HepG2 (cell line): ENCODE results near the gene ANO10. TPM values are rescaled to one million over a fixed set of nuclear protein-coding genes. Genes with fewer than 3 reads are reported as not detected.

Experiments used
- ATAC-seq: fragments of 200-7000 bp; cut with Tn5 transposase; 3 replicates; pipeline ENCODE4 v1.9.1; 2020; ENCODE audit warnings: mild to moderate bottlenecking, moderate library complexity
- BruUV-seq: library from RNA; stranded (reverse); fragments of 400-500 nt; replicated peaks from 2 replicates; lab custom pipeline; 2021; lab: Mats Ljungman, UMichigan
- CTCF ChIA-PET: fragments of 300-600 bp; formaldehyde crosslinking; extraction: SDS; loops from one replicate; lab custom pipeline; 2021; ENCODE audit warnings: low total read pairs, inconsistent platforms, low intra/inter-chr PET ratio; lab: Yijun Ruan, JAX
- POLR2A ChIA-PET: fragments of 350-600 bp; sonication (Branson Sonifier 250); formaldehyde crosslinking; loops from one replicate; lab custom pipeline; 2020; ENCODE audit warnings: antibody characterized with exemption, inconsistent platforms; lab: Yijun Ruan, JAX
- DNase-seq: peaks from one replicate; pipeline ENCODE4 v3.0.0-alpha.2; 2015; ENCODE audit warnings: low spot score
- FAIRE-seq: peaks from 3 replicates; lab custom pipeline; 2011; peaks lifted over from hg19 to GRCh38; lab: Jason Lieb, UNC
- H2AFZ ChIP-seq: one replicate; pipeline ENCODE4 v1.6.1; 2011; ENCODE audit warnings: low read length, inconsistent platforms
- H3K27ac ChIP-seq: fragments of 300-600 bp; 3 replicates; pipeline ENCODE4 v1.8.0; 2011; ENCODE audit warnings: mixed run types, mild to moderate bottlenecking, mixed read lengths, low read length, inconsistent platforms; ENCODE audit not compliant: insufficient read depth; ENCODE audit errors: extremely low read length
- H3K27me3 ChIP-seq, 2 experiments: fragments of 200-600 bp in 1 of 2; 2 replicates in 1 of 2; 3 replicates in 1 of 2; pipeline versions ENCODE4 v1.6.0 to v1.8.0; 2011; ENCODE audit warnings: low read length in 2 of 2, mild to moderate bottlenecking in 2 of 2, moderate library complexity in 2 of 2, inconsistent platforms in 1 of 2; ENCODE audit not compliant: insufficient read depth in 2 of 2, control insufficient read depth in 1 of 2
- H3K36me3 ChIP-seq, 2 experiments: fragments of 200-600 bp in 1 of 2; replicated peaks in 1 of 2; 2 replicates in 1 of 2; 3 replicates in 1 of 2; pipeline versions ENCODE4 v1.5.1 to v1.8.0; 2011; ENCODE audit warnings: low read length in 2 of 2, inconsistent platforms in 1 of 2; ENCODE audit not compliant: insufficient read depth in 2 of 2, control insufficient read depth in 1 of 2
- H3K4me1 ChIP-seq: 2 replicates; pipeline ENCODE4 v1.5.1; 2012; ENCODE audit warnings: low read length, inconsistent platforms; ENCODE audit not compliant: insufficient read depth
- H3K4me2 ChIP-seq: 2 replicates; pipeline ENCODE4 v1.6.0; 2011; ENCODE audit warnings: low read depth, low read length, inconsistent platforms
- H3K4me3 ChIP-seq, 3 experiments: fragments of 200-600 bp in 1 of 3; sonication (generic), shearing (Covaris generic) in 1 of 3; replicated peaks in 1 of 3; 2 replicates each; pipeline ENCODE4 v1.5.1; 2011 to 2016; ENCODE audit warnings: low read length in 3 of 3, inconsistent platforms in 2 of 3, low read depth in 2 of 3, mild to moderate bottlenecking in 2 of 3, control low read depth in 1 of 3, mixed read lengths in 1 of 3; ENCODE audit not compliant: insufficient read depth in 1 of 3
- H3K79me2 ChIP-seq: one replicate; pipeline ENCODE4 v1.6.1; 2011; ENCODE audit warnings: low read length, inconsistent platforms; ENCODE audit not compliant: insufficient read depth
- H3K9ac ChIP-seq: 2 replicates; pipeline ENCODE4 v1.6.0; 2011; ENCODE audit warnings: mild to moderate bottlenecking, low read depth, low read length, inconsistent platforms; ENCODE audit not compliant: insufficient read depth
- H3K9me3 ChIP-seq: 2 replicates; pipeline ENCODE4 v1.5.1; 2012; ENCODE audit warnings: mild to moderate bottlenecking, low read length
- H4K20me1 ChIP-seq: 2 replicates; pipeline ENCODE4 v1.6.0; 2011; ENCODE audit warnings: inconsistent platforms, mild to moderate bottlenecking, low read length, moderate library complexity; ENCODE audit not compliant: insufficient read depth
- CHCHD3 ChIP-seq: sonication (generic); formaldehyde crosslinking; IDR thresholded peaks from 2 replicates; pipeline ENCODE4 v1.8.0; 2022; ENCODE audit warnings: mild to moderate bottlenecking, missing genetic modification reagents, moderate library complexity
- KMT2B ChIP-seq: IDR thresholded peaks from 2 replicates; pipeline ENCODE4 v1.6.1; 2016; ENCODE audit warnings: missing genetic modification reagents, missing compliant biosample characterization
- MED1 ChIP-seq: sonication (generic); formaldehyde crosslinking; IDR thresholded peaks from 2 replicates; pipeline ENCODE4 v1.4.0; 2020; ENCODE audit warnings: missing genetic modification reagents
- PHB2 ChIP-seq: fragments of 450-650 bp; IDR thresholded peaks from 2 replicates; pipeline ENCODE4 v1.6.1; 2018; ENCODE audit not compliant: partially characterized antibody
- STAG1 ChIP-seq: sonication (generic); formaldehyde crosslinking; IDR thresholded peaks from 2 replicates; pipeline ENCODE4 v1.4.0; 2020; ENCODE audit warnings: missing genetic modification reagents
- ZBTB42 ChIP-seq: sonication (generic); formaldehyde crosslinking; IDR thresholded peaks from 2 replicates; pipeline ENCODE4 v1.5.0; 2020; ENCODE audit warnings: mild to moderate bottlenecking, missing genetic modification reagents
- ZNF878 ChIP-seq: sonication (generic); formaldehyde crosslinking; IDR thresholded peaks from 2 replicates; pipeline ENCODE4 v1.8.1; 2023; ENCODE audit warnings: mild to moderate bottlenecking, missing genetic modification reagents, moderate library complexity
- WGBS: methylation state at CpG from one replicate; pipeline ENCODE4 v1.1.6; 2017; ENCODE audit warnings: low lambda C conversion rate; 5-methylcytosine and 5-hydroxymethylcytosine counted together
- in situ Hi-C: cut with HindIII; loops from 2 replicates; pipeline ENCODE4 v1.10.0; 2017; ENCODE audit warnings: low pct_unique_long_range_greater_than_20kb; ENCODE audit not compliant: extremely low pct_ligation_motif_present
- intact Hi-C: fragments of 100-400 bp; cut with micrococcal nuclease; formaldehyde crosslinking; loops from one replicate; pipeline ENCODE4 v1.10.0; 2022; ENCODE audit not compliant: unreplicated experiment
- polyA plus RNA-seq, 8 experiments: library from polyadenylated mRNA; depleted of rRNA in 3 of 8; stranded (reverse) in 7 of 8; unstranded in 1 of 8; fragments of >200 nt; fragmentation: Illumina TruSeq in 4 of 8; extraction: Trizol in 4 of 8; gene quantifications; 2 replicates each; pipeline versions ENCODE4 v1.2.1 to v1.2.3, GENCODE V29; 2011 to 2016; ENCODE audit warnings: low read depth in 4 of 8, missing spikeins in 1 of 8, mixed read lengths in 1 of 8; ENCODE audit not compliant: insufficient read depth in 1 of 8
- total RNA-seq, 5 experiments: library from RNA; depleted of rRNA; stranded (reverse); fragments of >200 nt; fragmentation: Illumina TruSeq; extraction: Trizol; gene quantifications; 2 replicates each; pipeline ENCODE4 v1.2.3, GENCODE V29; 2016; ENCODE audit warnings: low read depth in 1 of 5
- TF ChIP-seq, protein P1 (sequence below): IDR thresholded peaks from 2 replicates; pipeline ENCODE4 v1.6.1; 2016
- TF ChIP-seq, protein P2 (sequence below): IDR thresholded peaks from 2 replicates; pipeline ENCODE4 v1.6.1; 2016; ENCODE audit warnings: mild to moderate bottlenecking, missing biosample characterization, missing genetic modification reagents

ANO10 gene
- total and polyA plus RNA-seq, 2 of the 13 experiments (the other 11 are each of a cell fraction or from before 2014, with no cell fraction given) = 10.4 to 13.1 TPM

DNA sequence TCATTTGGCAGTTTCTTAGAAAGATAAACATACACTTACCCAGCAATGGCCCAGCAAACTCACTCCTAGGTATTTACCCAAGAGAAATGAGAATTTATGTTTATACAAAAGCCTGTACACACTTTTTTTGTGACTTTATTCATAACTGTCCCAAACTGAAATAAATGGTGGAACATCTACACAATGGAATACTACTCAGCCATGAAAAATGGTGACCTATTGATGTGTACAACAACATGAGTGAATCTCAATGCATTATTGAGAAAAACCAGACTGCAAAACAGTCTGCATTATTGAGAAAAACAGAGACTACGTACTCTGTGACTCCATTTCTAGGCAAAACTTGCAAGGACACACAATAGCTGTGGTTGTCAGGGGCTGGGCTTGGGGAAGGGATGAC is 298.3 kb downstream of the ANO10 start:
- H3K9me3 ChIP-seq = no peaks in the 10 kb centered on the region
- H3K9ac ChIP-seq = no peak overlapping the region
- peaks cover 53% of the 10 kb centered on the region for H3K4me1 ChIP-seq
- no peaks in the 10 kb centered on the region for H3K27me3 ChIP-seq
- no TSS peak for BruUV-seq
- no peak for TF ChIP-seq MED1 (CRISPR knock-in tag)
- no peak for TF ChIP-seq STAG1 (CRISPR knock-in tag)
- TF ChIP-seq, protein P1, sequence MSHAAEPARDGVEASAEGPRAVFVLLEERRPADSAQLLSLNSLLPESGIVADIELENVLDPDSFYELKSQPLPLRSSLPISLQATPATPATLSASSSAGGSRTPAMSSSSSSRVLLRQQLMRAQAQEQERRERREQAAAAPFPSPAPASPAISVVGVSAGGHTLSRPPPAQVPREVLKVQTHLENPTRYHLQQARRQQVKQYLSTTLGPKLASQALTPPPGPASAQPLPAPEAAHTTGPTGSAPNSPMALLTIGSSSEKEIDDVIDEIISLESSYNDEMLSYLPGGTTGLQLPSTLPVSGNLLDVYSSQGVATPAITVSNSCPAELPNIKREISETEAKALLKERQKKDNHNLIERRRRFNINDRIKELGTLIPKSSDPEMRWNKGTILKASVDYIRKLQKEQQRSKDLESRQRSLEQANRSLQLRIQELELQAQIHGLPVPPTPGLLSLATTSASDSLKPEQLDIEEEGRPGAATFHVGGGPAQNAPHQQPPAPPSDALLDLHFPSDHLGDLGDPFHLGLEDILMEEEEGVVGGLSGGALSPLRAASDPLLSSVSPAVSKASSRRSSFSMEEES (CRISPR knock-in tag) = no peak
- TF ChIP-seq CHCHD3 (CRISPR knock-in tag) = no peak
- TF ChIP-seq, protein P2, sequence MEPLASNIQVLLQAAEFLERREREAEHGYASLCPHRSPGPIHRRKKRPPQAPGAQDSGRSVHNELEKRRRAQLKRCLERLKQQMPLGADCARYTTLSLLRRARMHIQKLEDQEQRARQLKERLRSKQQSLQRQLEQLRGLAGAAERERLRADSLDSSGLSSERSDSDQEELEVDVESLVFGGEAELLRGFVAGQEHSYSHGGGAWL (CRISPR knock-in tag) = no peak
- no peak for TF ChIP-seq ZBTB42 (CRISPR knock-in tag)
- no peak for TF ChIP-seq ZNF878 (CRISPR knock-in tag)
- TF ChIP-seq PHB2 = no peak
- TF ChIP-seq KMT2B (CRISPR knock-in tag) = no peak
- TF ChIP-seq, all 625 proteins: peak for 0
- peaks cover 97% of the 10 kb centered on the region for H3K79me2 ChIP-seq
- intact Hi-C loops = no loop called here
- FAIRE-seq (no peak), DNase-seq (no peak), ATAC-seq (no peak)
- no peak overlapping the region for H3K4me2 ChIP-seq
- H2AFZ ChIP-seq = no peak overlapping the region
- CTCF ChIA-PET = no interaction called here
- H3K36me3 ChIP-seq = no peaks in the 10 kb centered on the region; a peak in 1 of 5 replicates
- WGBS = 100% methylated on average over 1 of the region's 1 CpG
- no peak overlapping the region for H3K4me3 ChIP-seq
- POLR2A ChIA-PET = no interaction called here
- H3K27ac ChIP-seq = no peak overlapping the region
- in situ Hi-C loops = no loop called here
- peaks cover 10% of the 10 kb centered on the region; the same call in 1 of the 2 replicates for H4K20me1 ChIP-seq
